NCI-H1436 treated with DMSO at 0.1 percent for 48 hours (cell line): ENCODE measurements around the gene HAT1.
"Not testable (repeated sequence)": the region's sequence is repeated elsewhere in the genome, so short reads cannot be mapped to it uniquely, and the experiment has no call there.

Experiments
- DNase-seq: peaks from one replicate; lab custom pipeline; 2025; lab: John Stamatoyannopoulos, UW

HAT1 gene

DNA sequence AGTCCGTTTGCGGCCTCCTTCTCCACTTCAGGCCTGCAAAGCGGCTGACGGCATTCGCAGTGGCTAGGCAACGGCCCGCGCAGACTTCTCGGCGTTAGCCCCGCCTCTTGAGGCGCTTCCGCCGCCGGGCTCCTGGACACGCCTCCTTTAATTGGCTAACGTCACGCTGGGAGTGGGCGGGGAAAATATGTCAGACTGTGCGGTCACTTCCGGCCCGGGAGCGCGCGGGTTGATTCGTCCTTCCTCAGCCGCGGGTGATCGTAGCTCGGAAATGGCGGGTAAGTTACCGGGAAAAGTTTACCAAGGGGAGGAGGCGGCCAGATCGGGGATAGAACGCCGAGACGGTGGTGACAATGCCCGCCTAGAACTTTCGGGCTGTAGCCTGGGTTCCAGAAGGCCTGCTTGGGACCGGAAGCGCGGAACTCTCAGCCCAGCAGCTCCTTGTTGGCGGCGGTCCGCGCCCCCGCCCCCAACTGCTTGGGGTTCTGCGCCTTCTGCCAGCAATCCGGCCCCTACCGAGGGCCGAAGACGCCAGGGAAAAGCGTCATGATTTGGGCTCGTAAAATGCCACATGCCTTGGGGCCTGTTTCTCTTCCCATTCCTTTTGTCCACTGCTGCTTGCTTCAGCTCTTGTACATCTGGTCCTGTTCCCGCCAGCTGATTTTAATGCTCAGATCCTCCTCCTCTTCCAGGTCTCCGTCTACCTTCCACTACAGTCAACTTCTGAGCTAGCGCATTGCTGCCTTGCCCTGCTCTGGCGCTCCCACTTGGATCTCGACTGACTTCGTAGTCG, at the start of gene HAT1:
HAT1 (plus strand) TSS at position 232 of the 793 bp plus-strand sequence; CDS start at position 272, 40 bp downstream.
- DNase-seq = peak; percentile 89

GRCh38 chr2:171874517-171874916, 47.7 kb upstream of the HAT1 start:
- DNase-seq = no peak

GRCh38 chr2:171874963-171875362, 47.3 kb upstream of the HAT1 start:
- no peak for DNase-seq

GRCh38 chr2:171878481-171878993, 43.7 kb upstream of the HAT1 start:
- no peak for DNase-seq

- DNase-seq = no peak
These were observed 42.4 kb upstream of the HAT1 start for GRCh38 chr2:171879865-171880264.

- no peak for DNase-seq
These were observed 41.5 kb upstream of the HAT1 start for GRCh38 chr2:171880774-171881173.

DNA sequence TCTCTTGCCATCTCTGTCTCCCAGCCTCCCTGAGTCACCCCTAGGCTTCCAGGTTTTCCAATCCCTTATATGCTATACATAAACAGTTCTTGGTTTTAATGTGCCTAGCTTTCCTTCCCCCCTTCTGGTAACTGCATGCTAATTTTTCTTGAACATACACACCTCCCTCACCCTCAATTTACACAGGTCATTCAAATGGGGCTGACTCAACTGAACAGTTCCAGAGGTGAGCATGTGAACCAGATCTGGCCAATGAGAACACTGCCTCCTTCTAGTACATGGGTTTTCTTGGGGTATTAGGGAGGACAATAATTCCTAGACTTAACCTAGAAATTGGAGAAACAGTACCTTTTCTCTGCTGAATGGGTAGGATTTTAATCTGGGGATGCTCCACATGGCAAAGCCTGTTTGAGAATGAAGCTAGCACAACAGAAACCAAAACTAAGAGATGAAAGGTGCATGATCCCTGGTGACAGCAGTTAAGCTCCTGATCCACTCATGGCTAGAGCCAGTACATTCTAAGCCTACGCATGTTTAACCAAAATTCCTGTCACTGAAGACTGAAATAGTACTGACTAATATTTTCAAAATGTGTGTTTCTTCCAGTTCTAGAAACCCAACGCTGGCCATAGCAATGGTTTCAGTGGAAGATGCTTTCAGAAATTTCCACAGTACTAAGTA, 40.0 kb upstream of the HAT1 start:
- DNase-seq = no peak

DNA sequence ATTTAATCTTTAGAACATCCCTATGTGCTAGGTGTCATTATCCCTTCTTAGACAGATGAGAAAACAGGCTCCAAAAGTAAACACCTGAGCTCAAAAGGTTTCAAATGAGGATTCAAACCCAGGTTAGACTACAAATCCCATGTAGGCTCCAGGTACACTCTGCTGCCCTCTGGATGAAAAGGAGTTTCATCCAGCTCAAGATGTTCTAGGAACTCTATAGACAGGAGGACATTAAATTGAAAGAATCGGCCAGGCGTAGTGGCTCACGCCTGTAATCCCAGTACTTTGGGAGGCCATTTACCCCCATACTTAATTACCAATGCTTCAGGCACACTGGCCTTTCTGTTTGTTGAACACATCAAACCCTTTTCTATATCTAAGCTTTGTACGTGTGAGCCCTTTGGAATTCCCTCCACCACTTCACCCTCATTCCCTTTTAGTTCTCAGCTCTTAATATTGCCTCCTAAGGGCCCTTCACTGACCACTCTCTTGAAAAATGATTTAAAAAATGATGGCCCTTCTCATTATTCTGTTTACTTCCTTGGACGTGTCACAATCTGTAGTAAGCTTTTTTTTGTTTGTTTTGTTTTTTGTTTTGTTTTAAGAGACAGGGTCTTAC, 38.9 kb upstream of the HAT1 start:
- no peak for DNase-seq

GRCh38 chr2:171889333-171889732, 32.9 kb upstream of the HAT1 start:
- no peak for DNase-seq

DNA sequence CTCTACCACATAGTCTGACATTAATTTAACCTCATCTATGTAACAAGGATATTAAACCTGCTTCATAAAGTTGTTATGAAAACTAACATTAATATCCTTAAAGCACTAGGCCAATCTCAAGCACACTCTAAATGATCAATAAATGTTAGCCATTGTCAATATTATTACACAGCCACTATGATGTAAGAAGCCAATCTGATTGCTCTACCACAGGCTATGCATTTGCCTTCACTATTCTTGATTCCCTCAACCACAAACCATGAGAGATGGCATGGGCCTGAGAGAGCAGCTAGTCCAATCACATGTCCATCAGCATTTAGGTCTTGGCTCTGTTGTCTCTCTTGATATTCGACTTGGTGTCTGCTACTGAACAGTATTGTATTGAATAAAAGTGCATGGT, 32.5 kb upstream of the HAT1 start:
- DNase-seq = no peak

- DNase-seq = no peak
These were observed 29.0 kb upstream of the HAT1 start for GRCh38 chr2:171893196-171893823.

GRCh38 chr2:171893824-171894611, 28.2 kb upstream of the HAT1 start, which contains the start of gene SLC25A12:
Gene SLC25A12, minus strand, starts transcription at chr2:171894244. Its CDS starts 30 bp downstream, at chr2:171894214.
- DNase-seq = peak; percentile 40

DNA sequence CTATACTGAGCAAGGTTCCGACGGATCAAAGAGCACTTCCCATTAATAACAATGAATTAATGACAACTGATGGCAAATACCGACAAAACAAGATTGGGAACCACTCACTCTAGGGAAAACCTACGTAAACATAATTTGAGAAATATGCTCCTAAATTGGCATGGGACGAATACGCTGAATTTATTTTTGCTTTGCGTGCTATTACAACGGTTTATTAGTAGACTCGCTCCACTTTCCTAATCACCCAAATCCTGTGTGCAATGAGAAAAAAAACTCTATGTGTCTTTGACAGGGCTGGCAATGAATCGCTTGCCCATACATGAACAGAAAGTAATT, 27.7 kb upstream of the HAT1 start:
- DNase-seq = no peak

DNA sequence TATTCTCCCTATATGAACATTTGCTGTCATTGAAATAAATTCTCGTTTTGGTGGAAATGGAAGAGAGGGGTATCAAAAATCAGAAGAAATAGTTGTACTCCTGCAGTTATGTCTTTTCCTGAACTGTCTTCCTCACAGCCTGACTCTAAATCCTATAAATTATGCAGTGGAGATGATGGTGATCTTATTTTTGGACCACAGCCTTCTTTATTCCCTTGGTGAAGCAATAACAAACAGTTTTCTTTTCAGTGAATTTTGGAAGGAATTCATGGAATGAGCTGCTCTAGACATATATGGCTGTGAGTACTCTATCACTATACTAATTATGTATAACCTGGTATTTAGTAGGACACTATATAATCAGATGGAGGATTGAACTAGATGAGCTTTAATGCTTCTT, 26.5 kb upstream of the HAT1 start:
- no peak for DNase-seq

- DNase-seq = not testable (repeated sequence)
These were observed 22.5 kb upstream of the HAT1 start for GRCh38 chr2:171899623-171900282.

DNA sequence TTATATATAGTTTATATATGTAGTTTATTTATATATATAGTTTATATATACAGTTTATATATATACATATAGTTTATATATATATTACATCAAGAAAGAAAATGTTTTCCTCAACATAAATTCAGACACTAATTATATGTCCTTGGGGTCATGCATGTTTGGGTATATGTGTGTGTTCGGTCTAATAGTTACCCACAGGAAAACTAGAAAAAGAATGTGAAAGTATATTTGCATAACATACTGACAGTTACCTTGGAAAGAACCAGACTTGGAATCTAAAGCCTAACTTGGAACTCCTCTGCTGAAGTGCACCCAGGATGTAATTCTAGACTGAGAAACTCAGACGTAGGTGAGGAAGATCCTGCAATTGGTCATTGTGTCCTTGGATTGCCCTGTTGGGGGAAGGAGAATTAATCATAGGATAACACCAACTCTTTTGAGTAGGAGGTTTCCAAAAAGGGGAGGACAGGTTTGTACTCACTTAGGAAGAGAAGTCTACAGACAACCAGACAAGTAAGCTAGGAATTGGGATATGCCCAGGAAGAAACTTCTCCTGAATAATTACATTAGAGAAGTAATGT, 19.3 kb upstream of the HAT1 start:
- no peak for DNase-seq

GRCh38 chr2:171908235-171908634, 14.0 kb upstream of the HAT1 start:
- no peak for DNase-seq

DNA sequence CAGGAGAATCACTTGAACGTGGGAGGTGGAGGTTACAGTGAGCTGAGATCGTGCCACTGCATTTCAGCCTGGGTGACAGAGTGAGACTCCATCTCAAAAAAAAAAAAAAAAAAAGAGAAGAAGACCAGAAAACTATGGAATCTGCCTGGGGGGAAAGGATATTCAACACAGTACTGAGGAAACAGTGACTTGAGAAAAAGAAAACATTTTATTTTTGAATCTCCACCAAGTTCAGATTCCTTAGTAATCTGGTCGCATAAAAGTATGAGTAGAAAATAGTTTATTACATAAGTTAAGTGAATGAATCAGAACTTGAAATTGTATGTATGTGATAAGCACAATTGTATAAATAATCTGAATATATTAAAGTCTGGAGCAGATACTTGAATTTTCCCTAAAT, 13.0 kb upstream of the HAT1 start:
- no peak for DNase-seq

DNA sequence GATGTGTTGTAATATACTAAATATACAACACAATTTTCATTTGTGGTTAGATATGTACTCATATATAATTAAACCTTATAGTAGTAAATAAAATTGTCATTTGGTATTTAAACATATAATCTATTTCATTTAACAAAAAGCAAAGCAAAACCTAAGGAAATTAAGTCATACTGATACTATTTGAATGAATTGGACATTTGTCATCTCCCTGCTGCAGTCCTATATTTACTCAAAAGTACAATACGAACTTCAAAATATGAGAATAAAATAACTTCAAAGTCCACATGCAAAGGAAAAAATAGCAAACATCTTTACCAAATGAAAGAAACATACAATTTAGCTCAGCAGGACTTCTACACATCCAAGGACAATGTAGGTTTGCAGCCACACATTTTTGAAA, 11.8 kb upstream of the HAT1 start:
- DNase-seq = no peak

- no peak for DNase-seq
These were observed 8.7 kb upstream of the HAT1 start for GRCh38 chr2:171913517-171913916.

DNA sequence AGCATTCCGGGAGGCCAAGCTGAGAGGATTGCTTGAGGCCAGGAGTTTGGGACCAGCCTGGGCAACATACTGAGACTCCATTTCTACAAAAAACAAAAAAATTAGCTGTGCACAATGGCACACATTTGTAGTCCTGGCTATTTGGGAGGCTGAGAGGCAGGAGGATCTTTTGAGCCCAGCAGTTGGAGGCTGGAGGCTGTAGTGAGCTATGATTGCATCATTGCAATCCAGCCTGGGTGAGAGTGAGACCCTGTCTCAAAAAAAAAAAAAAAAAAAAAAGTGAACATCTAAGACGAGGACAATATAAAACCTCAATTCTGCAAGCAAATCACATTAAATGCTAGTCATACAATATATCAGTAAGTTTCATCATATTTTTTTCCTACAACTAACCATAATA, 2.8 kb upstream of the HAT1 start:
- no peak for DNase-seq
